ENCODE results near the gene ADGRD1.

Gene ADGRD1

DNA sequence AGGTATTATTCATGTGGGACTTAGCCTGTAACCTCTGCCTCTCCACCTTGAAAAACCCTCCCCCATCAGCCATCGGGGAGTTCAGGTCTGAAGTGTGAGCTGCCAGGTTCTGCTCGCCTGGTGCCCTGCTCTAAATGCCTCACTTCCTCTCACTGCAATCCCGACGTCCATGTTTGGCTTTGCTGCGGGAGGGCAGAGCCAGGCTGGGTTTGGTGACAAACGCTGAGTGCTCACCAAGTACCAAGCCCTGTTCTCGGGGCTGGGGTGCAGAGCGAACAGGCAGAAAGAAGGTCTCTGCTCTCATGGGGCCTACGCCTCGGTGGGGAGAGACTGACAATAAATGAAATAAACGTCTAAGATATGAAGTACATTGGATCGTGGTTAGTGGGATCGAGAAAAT, 2.1 kb upstream of the ADGRD1 start:
- 100% methylated on average over 1 of the region's 13 CpGs; no CpG with 5 or more reads in 1 of the 2 donors for WGBS, 2 donors (ENCODE audit: extremely low coverage in 2 of 2, insufficient read length in 2 of 2, insufficient replicate concordance in 1 of 2)
- Histone ChIP-seq H2AFZ (ENCODE audit: low read length) (no peak overlapping the region), H3K4ac (ENCODE audit: low read length) (no peak overlapping the region)

GRCh38 chr12:130952171-130952954, 1.3 kb upstream of the ADGRD1 start:
- no peak overlapping the region for H2AFZ ChIP-seq (ENCODE audit: low read length)
- H2BK120ac ChIP-seq (ENCODE audit: low read depth, low read length) = no peak overlapping the region
- H4K91ac ChIP-seq (ENCODE audit: low read depth, low read length, poor library complexity) = no peak overlapping the region
- no peak overlapping the region for H2AK5ac ChIP-seq (ENCODE audit: low read depth, low read length)
- H3K36me3 ChIP-seq (replicated peaks in 1 of 2; ENCODE audit: control insufficient read depth in 2 of 2, insufficient read depth in 2 of 2, low read length in 2 of 2) = no peaks in the 10 kb centered on the region
- no peak overlapping the region for H4K8ac ChIP-seq (ENCODE audit: low read depth, low read length)
- DNase-seq (ENCODE audit: low spot score) = no peak
- no peaks in the 10 kb centered on the region for H3K79me1 ChIP-seq (ENCODE audit: low read depth, low read length)
- H3K4me1 ChIP-seq (ENCODE audit: control insufficient read depth in 2 of 2, insufficient read depth in 1 of 2, low read depth in 1 of 2, low read length in 2 of 2) = peaks cover 0 to 11% of the 10 kb centered on the region in 2 donors
- no peak overlapping the region for H2BK12ac ChIP-seq (ENCODE audit: low read length)
- no peak overlapping the region for H3K4ac ChIP-seq (ENCODE audit: low read length)
- no peak overlapping the region for H3K4me3 ChIP-seq (ENCODE audit: low read length in 2 of 2)
- H3K9ac ChIP-seq (ENCODE audit: low read depth, low read length, poor library complexity) = no peak overlapping the region
- H3K4me2 ChIP-seq (ENCODE audit: insufficient read depth, low read length, poor library complexity, severe bottlenecking) = no peak overlapping the region
- H3K27me3 ChIP-seq (ENCODE audit: control insufficient read depth in 3 of 3, insufficient read depth in 3 of 3, low read depth in 1 of 3, low read length in 3 of 3) = peaks cover 0 to 19% (median 0%) of the 10 kb centered on the region in 3 experiments
- peaks cover 0 to 8% of the 10 kb centered on the region in 2 donors for H3K9me3 ChIP-seq (replicated peaks in 1 of 2; ENCODE audit: control insufficient read depth in 2 of 2, insufficient read depth in 1 of 2, low read depth in 1 of 2, low read length in 2 of 2)
- H3K23ac ChIP-seq (ENCODE audit: low read depth, low read length, poor library complexity) = no peak overlapping the region
- no CpG with 5 or more reads among the region's 14 CpGs for WGBS, 2 donors (ENCODE audit: extremely low coverage in 2 of 2, insufficient read length in 2 of 2, insufficient replicate concordance in 1 of 2)
- no peak overlapping the region for H2BK15ac ChIP-seq (ENCODE audit: low read length)
- H3K27ac ChIP-seq (replicated peaks; ENCODE audit: low read length) = no peak overlapping the region
- no peak overlapping the region for H2BK5ac ChIP-seq (ENCODE audit: low read length)
- no peak overlapping the region for H3K14ac ChIP-seq (ENCODE audit: low read length)
- H3K18ac ChIP-seq (ENCODE audit: low read length) = no peak overlapping the region

More for the DNA sequence above, 2.1 kb upstream of the ADGRD1 start:
- Histone ChIP-seq H2AK5ac (ENCODE audit: low read depth, low read length) (peak overlapping the region; percentile 43), H3K14ac (ENCODE audit: low read length) (no peak overlapping the region), H3K27ac (replicated peaks; ENCODE audit: low read length) (no peak overlapping the region), H4K8ac (ENCODE audit: low read depth, low read length) (no peak overlapping the region), H3K79me1 (ENCODE audit: low read depth, low read length) (no peaks in the 10 kb centered on the region), H2BK12ac (ENCODE audit: low read length) (no peak overlapping the region), H3K27me3 (ENCODE audit: control insufficient read depth in 3 of 3, insufficient read depth in 3 of 3, low read depth in 1 of 3, low read length in 3 of 3) (peaks cover 0 to 19% (median 0%) of the 10 kb centered on the region in 3 experiments), H2BK15ac (ENCODE audit: low read length) (no peak overlapping the region), H2BK120ac (ENCODE audit: low read depth, low read length) (no peak overlapping the region), H3K36me3 (replicated peaks in 1 of 2; ENCODE audit: control insufficient read depth in 2 of 2, insufficient read depth in 2 of 2, low read length in 2 of 2) (no peaks in the 10 kb centered on the region), H3K9ac (ENCODE audit: low read depth, low read length, poor library complexity) (no peak overlapping the region), H3K4me2 (ENCODE audit: insufficient read depth, low read length, poor library complexity, severe bottlenecking) (no peak overlapping the region), H2BK5ac (ENCODE audit: low read length) (no peak overlapping the region), H3K4me3 (ENCODE audit: low read length in 2 of 2) (no peak overlapping the region), H3K4me1 (ENCODE audit: control insufficient read depth in 2 of 2, insufficient read depth in 1 of 2, low read depth in 1 of 2, low read length in 2 of 2) (peaks cover 0 to 11% of the 10 kb centered on the region in 2 donors), H4K91ac (ENCODE audit: low read depth, low read length, poor library complexity) (no peak overlapping the region), H3K9me3 (replicated peaks in 1 of 2; ENCODE audit: control insufficient read depth in 2 of 2, insufficient read depth in 1 of 2, low read depth in 1 of 2, low read length in 2 of 2) (peaks cover 0 to under 1% of the 10 kb centered on the region in 2 donors), H3K18ac (ENCODE audit: low read length) (peak overlapping the region; percentile 58), H3K23ac (ENCODE audit: low read depth, low read length, poor library complexity) (no peak overlapping the region)
- no peak for DNase-seq (ENCODE audit: low spot score)

- Histone ChIP-seq H3K9me3 (replicated peaks in 1 of 2; ENCODE audit: control insufficient read depth in 2 of 2, insufficient read depth in 1 of 2, low read depth in 1 of 2, low read length in 2 of 2) (peaks cover 0 to 8% of the 10 kb centered on the region in 2 donors), H3K27me3 (ENCODE audit: control insufficient read depth in 3 of 3, insufficient read depth in 3 of 3, low read depth in 1 of 3, low read length in 3 of 3) (peaks cover 0 to 31% (median 0%) of the 10 kb centered on the region in 3 experiments), H3K14ac (ENCODE audit: low read length) (no peak overlapping the region), H3K9ac (ENCODE audit: low read depth, low read length, poor library complexity) (no peak overlapping the region), H3K18ac (ENCODE audit: low read length) (peak overlapping the region; percentile 66), H2BK5ac (ENCODE audit: low read length) (no peak overlapping the region), H3K27ac (replicated peaks; ENCODE audit: low read length) (no peak overlapping the region), H3K4me3 (ENCODE audit: low read length in 2 of 2) (peak overlapping the region in 1 of 2 donors; percentile 12), H3K79me1 (ENCODE audit: low read depth, low read length) (no peaks in the 10 kb centered on the region), H4K8ac (ENCODE audit: low read depth, low read length) (no peak overlapping the region), H3K4me2 (ENCODE audit: insufficient read depth, low read length, poor library complexity, severe bottlenecking) (no peak overlapping the region), H3K4ac (ENCODE audit: low read length) (no peak overlapping the region), H2AFZ (ENCODE audit: low read length) (no peak overlapping the region), H2BK120ac (ENCODE audit: low read depth, low read length) (no peak overlapping the region), H3K36me3 (replicated peaks in 1 of 2; ENCODE audit: control insufficient read depth in 2 of 2, insufficient read depth in 2 of 2, low read length in 2 of 2) (no peaks in the 10 kb centered on the region), H3K23ac (ENCODE audit: low read depth, low read length, poor library complexity) (peak overlapping the region; percentile 34), H2BK12ac (ENCODE audit: low read length) (no peak overlapping the region), H2BK15ac (ENCODE audit: low read length) (no peak overlapping the region), H2AK5ac (ENCODE audit: low read depth, low read length) (no peak overlapping the region), H3K4me1 (ENCODE audit: control insufficient read depth in 2 of 2, insufficient read depth in 1 of 2, low read depth in 1 of 2, low read length in 2 of 2) (peaks cover 2 to 14% of the 10 kb centered on the region in 2 donors), H4K91ac (ENCODE audit: low read depth, low read length, poor library complexity) (no peak overlapping the region)
- DNase-seq (ENCODE audit: low spot score) = no peak
- no CpG with 5 or more reads among the region's 9 CpGs for WGBS, 2 donors (ENCODE audit: extremely low coverage in 2 of 2, insufficient read length in 2 of 2, insufficient replicate concordance in 1 of 2)
Measured at GRCh38 chr12:130954544-130954831, 781 bp downstream of the ADGRD1 start.

DNA sequence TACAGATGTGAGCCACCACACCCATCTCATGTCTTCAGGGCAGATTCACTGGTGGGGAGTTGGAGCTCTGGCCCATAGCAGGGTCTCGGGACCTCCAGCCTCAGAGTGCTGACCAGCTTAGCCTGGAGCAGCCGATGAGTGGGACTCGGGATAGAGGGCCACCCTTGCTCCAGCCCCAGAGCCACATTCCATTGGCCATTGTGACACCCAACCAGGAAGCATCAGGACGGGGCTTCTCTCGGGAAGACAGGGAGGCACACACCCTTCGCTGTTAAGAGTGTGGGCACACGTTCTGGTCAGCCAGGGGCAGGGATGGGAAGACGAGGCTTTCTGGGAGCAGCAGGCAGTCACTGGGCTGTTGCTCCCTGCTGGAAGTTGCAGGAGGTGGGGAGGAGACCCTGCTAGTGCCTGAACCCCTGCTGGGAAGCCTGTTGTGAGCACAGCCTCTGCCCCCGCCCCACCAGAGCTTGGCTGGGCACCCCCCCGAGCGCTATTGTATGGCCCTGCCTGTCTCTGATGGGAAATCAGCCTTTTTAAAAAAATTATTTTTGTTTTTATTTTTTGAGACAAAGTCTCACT, 1.6 kb downstream of the ADGRD1 start:
- H3K27me3 ChIP-seq (ENCODE audit: control insufficient read depth in 3 of 3, insufficient read depth in 3 of 3, low read depth in 1 of 3, low read length in 3 of 3) = peaks cover 0 to 38% (median 0%) of the 10 kb centered on the region in 3 experiments
- H3K36me3 ChIP-seq (replicated peaks in 1 of 2; ENCODE audit: control insufficient read depth in 2 of 2, insufficient read depth in 2 of 2, low read length in 2 of 2) = no peaks in the 10 kb centered on the region
- H2BK120ac ChIP-seq (ENCODE audit: low read depth, low read length) = no peak overlapping the region
- no peak overlapping the region for H3K27ac ChIP-seq (replicated peaks; ENCODE audit: low read length)
- no peak overlapping the region for H3K23ac ChIP-seq (ENCODE audit: low read depth, low read length, poor library complexity)
- H2AK5ac ChIP-seq (ENCODE audit: low read depth, low read length) = peak overlapping the region; percentile 38
- H3K9ac ChIP-seq (ENCODE audit: low read depth, low read length, poor library complexity) = no peak overlapping the region
- no peak overlapping the region for H3K14ac ChIP-seq (ENCODE audit: low read length)
- H2BK12ac ChIP-seq (ENCODE audit: low read length) = no peak overlapping the region
- no peak overlapping the region for H2BK5ac ChIP-seq (ENCODE audit: low read length)
- peaks cover 2 to 14% of the 10 kb centered on the region in 2 donors for H3K4me1 ChIP-seq (ENCODE audit: control insufficient read depth in 2 of 2, insufficient read depth in 1 of 2, low read depth in 1 of 2, low read length in 2 of 2)
- H4K8ac ChIP-seq (ENCODE audit: low read depth, low read length) = no peak overlapping the region
- no peak overlapping the region for H2BK15ac ChIP-seq (ENCODE audit: low read length)
- H3K9me3 ChIP-seq (replicated peaks in 1 of 2; ENCODE audit: control insufficient read depth in 2 of 2, insufficient read depth in 1 of 2, low read depth in 1 of 2, low read length in 2 of 2) = peaks cover 0 to 8% of the 10 kb centered on the region in 2 donors
- peak overlapping the region; percentile 94 for H3K18ac ChIP-seq (ENCODE audit: low read length)
- H3K4me3 ChIP-seq (ENCODE audit: low read length in 2 of 2) = no peak overlapping the region
- no CpG with 5 or more reads among the region's 11 CpGs for WGBS, 2 donors (ENCODE audit: extremely low coverage in 2 of 2, insufficient read length in 2 of 2, insufficient replicate concordance in 1 of 2)
- no peak for DNase-seq (ENCODE audit: low spot score)
- no peak overlapping the region for H3K4ac ChIP-seq (ENCODE audit: low read length)
- no peak overlapping the region for H3K4me2 ChIP-seq (ENCODE audit: insufficient read depth, low read length, poor library complexity, severe bottlenecking)
- H4K91ac ChIP-seq (ENCODE audit: low read depth, low read length, poor library complexity) = no peak overlapping the region
- H3K79me1 ChIP-seq (ENCODE audit: low read depth, low read length) = no peaks in the 10 kb centered on the region
- H2AFZ ChIP-seq (ENCODE audit: low read length) = no peak overlapping the region

All from neuronal stem cell (in vitro differentiated cells).